IMR-90 (cell line): Measurements from ENCODE around the gene F2RL1.

Experiments used
- BHLHE40 ChIP-seq: fragments of 150-350 bp; IDR thresholded peaks from 2 replicates; pipeline ENCODE4 v1.6.1; 2016; ENCODE audit warnings: mild to moderate bottlenecking, low read depth, low read length
- CEBPB ChIP-seq: IDR thresholded peaks from 2 replicates; pipeline ENCODE4 v1.6.1; 2012; ENCODE audit warnings: low read depth, low read length, improper control_type of control experiment
- CHD1 ChIP-seq: IDR thresholded peaks from 2 replicates; pipeline ENCODE4 v1.6.1; 2012; ENCODE audit warnings: low read depth, low read length, improper control_type of control experiment
- FOS ChIP-seq: fragments of 150-350 bp; IDR thresholded peaks from 2 replicates; pipeline ENCODE4 v1.6.1; 2016; ENCODE audit warnings: low read depth, low read length
- MAFK ChIP-seq: IDR thresholded peaks from 2 replicates; pipeline ENCODE4 v1.6.1; 2012; ENCODE audit warnings: low read depth, low read length, improper control_type of control experiment
- MAZ ChIP-seq: IDR thresholded peaks from 2 replicates; pipeline ENCODE4 v1.6.1; 2012; ENCODE audit warnings: low read depth, mild to moderate bottlenecking, low read length, improper control_type of control experiment, moderate library complexity, borderline replicate concordance
- MXI1 ChIP-seq: IDR thresholded peaks from 2 replicates; pipeline ENCODE4 v1.6.1; 2012; ENCODE audit warnings: low read depth, mild to moderate bottlenecking, low read length, moderate library complexity, borderline replicate concordance
- POLR2A ChIP-seq: IDR thresholded peaks from 2 replicates; pipeline ENCODE4 v1.6.1; 2012; ENCODE audit warnings: mild to moderate bottlenecking, low read depth, low read length
- RAD21 ChIP-seq: IDR thresholded peaks from 2 replicates; pipeline ENCODE4 v1.6.1; 2012; ENCODE audit warnings: low read length, improper control_type of control experiment
- RCOR1 ChIP-seq: IDR thresholded peaks from 2 replicates; pipeline ENCODE4 v1.6.1; 2012; ENCODE audit warnings: mild to moderate bottlenecking, low read length, improper control_type of control experiment; ENCODE audit not compliant: insufficient replicate concordance
- RFX5 ChIP-seq: IDR thresholded peaks from 2 replicates; pipeline ENCODE4 v1.8.0; 2012; ENCODE audit warnings: low read depth, mild to moderate bottlenecking, low read length, moderate library complexity
- SMC3 ChIP-seq: fragments of 150-350 bp; IDR thresholded peaks from 2 replicates; pipeline ENCODE4 v1.6.1; 2016; ENCODE audit warnings: low read depth, mild to moderate bottlenecking, antibody characterized with exemption, low read length, moderate library complexity
- TF ChIP-seq, protein P1 (sequence below): conservative IDR thresholded peaks from 2 replicates; pipeline ENCODE4 v1.5.1; 2012; ENCODE audit warnings: mild to moderate bottlenecking, low read depth, low read length, improper control_type of control experiment
- TF ChIP-seq, protein P2 (sequence below): fragments of 150-350 bp; IDR thresholded peaks from 2 replicates; pipeline ENCODE4 v1.6.1; 2017; ENCODE audit warnings: mild to moderate bottlenecking, antibody characterized with exemption, low read length, low read depth

DNA sequence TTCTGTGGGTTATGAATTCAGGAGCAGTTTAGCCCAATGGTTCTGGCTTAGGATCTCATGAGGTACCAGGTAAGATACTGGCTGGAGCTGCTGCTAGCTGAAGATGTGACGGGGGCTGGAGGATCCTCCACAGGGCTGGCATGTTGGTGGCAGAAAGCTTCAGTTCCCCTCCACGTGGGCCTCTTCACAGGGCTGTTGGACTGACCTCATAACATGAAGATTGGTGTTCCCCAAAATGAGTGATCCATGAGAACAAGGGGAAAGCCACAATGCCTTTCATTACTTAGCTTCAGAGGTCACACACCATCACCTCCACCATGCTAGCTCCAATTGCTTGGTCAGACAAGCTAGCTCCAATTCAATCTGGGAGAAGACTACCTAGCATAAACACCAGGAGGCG is 22.5 kb downstream of the F2RL1 start:
- TF ChIP-seq RAD21 (no peak), RCOR1 (no peak), POLR2A (no peak), SMC3 (no peak), MAZ (no peak), RFX5 (no peak), CEBPB (no peak), BHLHE40 (no peak), MXI1 (no peak), MAFK (no peak), CHD1 (no peak), FOS (no peak)
- TF ChIP-seq, protein P1, sequence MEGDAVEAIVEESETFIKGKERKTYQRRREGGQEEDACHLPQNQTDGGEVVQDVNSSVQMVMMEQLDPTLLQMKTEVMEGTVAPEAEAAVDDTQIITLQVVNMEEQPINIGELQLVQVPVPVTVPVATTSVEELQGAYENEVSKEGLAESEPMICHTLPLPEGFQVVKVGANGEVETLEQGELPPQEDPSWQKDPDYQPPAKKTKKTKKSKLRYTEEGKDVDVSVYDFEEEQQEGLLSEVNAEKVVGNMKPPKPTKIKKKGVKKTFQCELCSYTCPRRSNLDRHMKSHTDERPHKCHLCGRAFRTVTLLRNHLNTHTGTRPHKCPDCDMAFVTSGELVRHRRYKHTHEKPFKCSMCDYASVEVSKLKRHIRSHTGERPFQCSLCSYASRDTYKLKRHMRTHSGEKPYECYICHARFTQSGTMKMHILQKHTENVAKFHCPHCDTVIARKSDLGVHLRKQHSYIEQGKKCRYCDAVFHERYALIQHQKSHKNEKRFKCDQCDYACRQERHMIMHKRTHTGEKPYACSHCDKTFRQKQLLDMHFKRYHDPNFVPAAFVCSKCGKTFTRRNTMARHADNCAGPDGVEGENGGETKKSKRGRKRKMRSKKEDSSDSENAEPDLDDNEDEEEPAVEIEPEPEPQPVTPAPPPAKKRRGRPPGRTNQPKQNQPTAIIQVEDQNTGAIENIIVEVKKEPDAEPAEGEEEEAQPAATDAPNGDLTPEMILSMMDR: no peak
- TF ChIP-seq, protein P2, sequence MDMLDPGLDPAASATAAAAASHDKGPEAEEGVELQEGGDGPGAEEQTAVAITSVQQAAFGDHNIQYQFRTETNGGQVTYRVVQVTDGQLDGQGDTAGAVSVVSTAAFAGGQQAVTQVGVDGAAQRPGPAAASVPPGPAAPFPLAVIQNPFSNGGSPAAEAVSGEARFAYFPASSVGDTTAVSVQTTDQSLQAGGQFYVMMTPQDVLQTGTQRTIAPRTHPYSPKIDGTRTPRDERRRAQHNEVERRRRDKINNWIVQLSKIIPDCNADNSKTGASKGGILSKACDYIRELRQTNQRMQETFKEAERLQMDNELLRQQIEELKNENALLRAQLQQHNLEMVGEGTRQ: no peak
